ENCODE measurements around the gene HSD11B1L. TPM values are rescaled to one million over a fixed set of nuclear protein-coding genes. Genes with fewer than 3 reads are reported as not detected.

HSD11B1L gene
- total and polyA plus RNA-seq, 2 donors (not counting 3 experiments of a cell fraction or from before 2014, with no cell fraction given), result 4.4 to 9.1 TPM

DNA sequence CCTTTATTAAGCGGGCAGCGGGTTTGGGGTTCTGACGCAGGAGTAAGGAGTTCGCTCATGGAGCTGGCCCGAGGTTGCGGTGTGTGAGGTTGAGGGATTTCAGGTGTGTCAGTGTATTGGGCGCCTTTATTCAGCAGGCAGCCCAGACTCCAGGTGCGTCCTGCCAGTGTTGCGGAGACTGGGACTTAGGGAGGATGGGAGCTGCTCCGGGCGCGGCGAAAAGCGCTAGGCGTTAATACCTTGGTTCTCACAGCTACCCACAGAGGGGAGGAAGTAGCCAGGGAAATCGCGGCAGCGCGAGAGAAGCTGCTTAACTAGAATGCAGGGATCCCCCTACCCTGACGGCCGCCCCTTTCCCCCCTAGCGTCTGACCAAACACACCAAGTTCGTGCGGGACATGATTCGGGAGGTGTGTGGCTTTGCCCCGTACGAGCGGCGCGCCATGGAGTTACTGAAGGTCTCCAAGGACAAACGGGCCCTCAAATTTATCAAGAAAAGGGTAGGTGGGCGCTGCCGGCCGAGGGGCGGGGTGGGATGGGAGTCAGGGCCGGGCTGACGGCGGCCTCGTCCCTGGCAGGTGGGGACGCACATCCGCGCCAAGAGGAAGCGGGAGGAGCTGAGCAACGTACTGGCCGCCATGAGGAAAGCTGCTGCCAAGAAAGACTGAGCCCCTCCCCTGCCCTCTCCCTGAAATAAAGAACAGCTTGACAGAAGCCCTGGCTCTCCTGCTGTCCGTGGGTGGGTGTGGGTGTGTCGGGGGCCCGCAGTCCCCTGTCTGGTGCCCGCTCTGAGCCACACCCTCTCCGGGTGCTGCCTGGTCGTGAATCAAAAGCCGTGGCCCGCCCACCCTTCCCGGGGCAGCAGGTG is 10.4 kb downstream of the HSD11B1L start:
- peak overlapping the region; percentile 79 for H3K27ac ChIP-seq (ENCODE audit: insufficient read depth, low read depth, low read length)
- peaks cover 8% of the 10 kb centered on the region for H3K4me1 ChIP-seq (ENCODE audit: control insufficient read depth, extremely low read depth, insufficient read depth, low read length)
- H3K9ac ChIP-seq (replicated peaks; ENCODE audit: extremely low read depth, insufficient read depth, low read length), result peak overlapping the region; percentile 81
- FAIRE-seq, result peak; percentile 78
- no peaks in the 10 kb centered on the region for H3K9me3 ChIP-seq (replicated peaks; ENCODE audit: control insufficient read depth, insufficient read depth, low read length)
- H3K4me3 ChIP-seq (replicated peaks in 1 of 3; ENCODE audit: insufficient read depth in 1 of 3, low read depth in 1 of 3, low read length in 3 of 3), result peak overlapping the region; percentile 74 to 87 (median 78)
- H2AFZ ChIP-seq (ENCODE audit: low read depth, low read length), result no peak overlapping the region
- peaks cover 52% of the 10 kb centered on the region for H3K79me2 ChIP-seq (ENCODE audit: control insufficient read depth, insufficient read depth, low read length)
- H3K36me3 ChIP-seq (ENCODE audit: control insufficient read depth in 2 of 2, extremely low read depth in 1 of 2, insufficient read depth in 2 of 2, low read length in 2 of 2), result peaks cover 8 to 40% of the 10 kb centered on the region in 2 experiments
- CTCF ChIA-PET, result interaction anchor here (1.0 to 1.6 kb wide), 5 partner anchors 18 to 29 kb away, joined by 3 to 9 read pairs (median 3); partner anchors contain the start of genes CATSPERD and LONP1
- intact Hi-C loops (cut with micrococcal nuclease), result loop anchor here (1.0 kb wide), 3 partner anchors 11 to 103 kb away; partner anchors contain the start of genes CATSPERD, LONP1 and MICOS13
- no peaks in the 10 kb centered on the region for H3K9me1 ChIP-seq (replicated peaks; ENCODE audit: control insufficient read depth, extremely low read depth, insufficient read depth, low read length)
- H4K20me1 ChIP-seq (replicated peaks; ENCODE audit: control insufficient read depth, extremely low read depth, insufficient read depth, low read length), result no peaks in the 10 kb centered on the region
- TSS peak; percentile 54 for BruUV-seq (replicated peaks)
- POLR2A ChIA-PET, result interaction anchor here (0.8 to 1.6 kb wide), 5 partner anchors 9 to 137 kb away, joined by 3 to 6 read pairs (median 3); partner anchors contain the start of genes CATSPERD and LONP1
- H3K4me2 ChIP-seq (ENCODE audit: insufficient read depth, low read length), result peak overlapping the region; percentile 29
- H3K27me3 ChIP-seq (ENCODE audit: control insufficient read depth in 2 of 2, insufficient read depth in 2 of 2, low read length in 2 of 2), result no peaks in the 10 kb centered on the region
- dilution Hi-C loops (cut with MboI; ENCODE audit: extremely low pct_ligation_motif_present, low sequenced_read_pairs), result no loop called here
- DNase-seq (ENCODE audit: low read depth, low spot score), result peak; percentile 60
- no peak for TF ChIP-seq POLR2AphosphoS5 (IDR thresholded peaks at IDR 0.05; ENCODE audit: insufficient read depth, low read depth, low read length)
- TF ChIP-seq JUN (IDR thresholded peaks at IDR 0.05; ENCODE audit: borderline replicate concordance, insufficient read depth, insufficient read length, low read depth), result no peak
- no peak for TF ChIP-seq EZH2 (IDR thresholded peaks at IDR 0.05; ENCODE audit: borderline replicate concordance, low read depth, low read length, severe bottlenecking)
- TF ChIP-seq GATA2 (IDR thresholded peaks at IDR 0.05; ENCODE audit: insufficient read depth, insufficient read length, low read depth, low read length), result no peak
- no peak for TF ChIP-seq CTCF (IDR thresholded peaks at IDR 0.05; ENCODE audit: extremely low read depth in 1 of 2, insufficient read depth in 1 of 2, low read depth in 1 of 2, low read length in 2 of 2)
- TF ChIP-seq POLR2A (IDR thresholded peaks at IDR 0.05; ENCODE audit: low read depth, low read length), result peak; percentile 51
- no peak for TF ChIP-seq FOS (IDR thresholded peaks at IDR 0.05; ENCODE audit: borderline replicate concordance, insufficient read depth, low read length)
- no peak for TF ChIP-seq MYC (IDR thresholded peaks at IDR 0.05; ENCODE audit: low read depth, low read length)

Data from endothelial cell of umbilical vein (primary cell).